HepG2 (cell line): ENCODE measurements around the gene PRSS27. TPM values are rescaled to one million over a fixed set of nuclear protein-coding genes. Genes with fewer than 3 reads are reported as not detected.

Experiments
- ARNTL ChIP-seq: sonication (generic); formaldehyde crosslinking; IDR thresholded peaks from 2 replicates; pipeline ENCODE4 v1.4.0; 2020; ENCODE audit warnings: mild to moderate bottlenecking, missing genetic modification reagents
- ATM ChIP-seq: fragments of 450-650 bp; IDR thresholded peaks from 2 replicates; pipeline ENCODE4 v1.7.1; 2017; ENCODE audit warnings: mild to moderate bottlenecking, borderline replicate concordance
- CSRNP2 ChIP-seq: sonication (generic); formaldehyde crosslinking; conservative IDR thresholded peaks from 2 replicates; pipeline ENCODE4 v1.8.0; 2022; ENCODE audit warnings: low read depth, missing genetic modification reagents
- ETS1 ChIP-seq: sonication (generic); formaldehyde crosslinking; IDR thresholded peaks from 2 replicates; pipeline ENCODE4 v1.4.0; 2020; ENCODE audit warnings: missing genetic modification reagents
- FOXO1 ChIP-seq: sonication (generic); formaldehyde crosslinking; IDR thresholded peaks from 2 replicates; pipeline ENCODE4 v1.4.0; 2020; ENCODE audit warnings: missing genetic modification reagents
- HMGXB4 ChIP-seq, 2 experiments: sonication (generic) in 1 of 2; formaldehyde crosslinking in 1 of 2; IDR thresholded peaks; 2 replicates each; pipeline versions ENCODE4 v1.4.0 to v1.6.1; 2018 to 2020; ENCODE audit warnings: missing genetic modification reagents in 2 of 2, borderline replicate concordance in 1 of 2, low read depth in 1 of 2, mild to moderate bottlenecking in 1 of 2, missing biosample characterization in 1 of 2
- HNF1B ChIP-seq: sonication (generic); formaldehyde crosslinking; IDR thresholded peaks from 2 replicates; pipeline ENCODE4 v1.5.1; 2020; ENCODE audit warnings: mild to moderate bottlenecking, moderate library complexity, missing genetic modification reagents
- HOXA9 ChIP-seq: sonication (generic); formaldehyde crosslinking; IDR thresholded peaks from 2 replicates; pipeline ENCODE4 v1.8.1; 2022; ENCODE audit warnings: missing genetic modification reagents, mild to moderate bottlenecking, moderate library complexity, borderline replicate concordance
- KMT2B ChIP-seq: IDR thresholded peaks from 2 replicates; pipeline ENCODE4 v1.6.1; 2016; ENCODE audit warnings: missing genetic modification reagents, missing compliant biosample characterization
- TIGD3 ChIP-seq: sonication (generic); formaldehyde crosslinking; IDR thresholded peaks from 2 replicates; pipeline ENCODE4 v1.5.1; 2020; ENCODE audit warnings: mild to moderate bottlenecking, missing genetic modification reagents, borderline replicate concordance
- USF2 ChIP-seq, 2 experiments: sonication (generic) in 1 of 2; formaldehyde crosslinking in 1 of 2; IDR thresholded peaks; 2 replicates each; pipeline versions ENCODE4 v1.5.1 to v1.6.1; 2011 to 2020; ENCODE audit warnings: borderline replicate concordance in 1 of 2, low read depth in 1 of 2, low read length in 1 of 2, mild to moderate bottlenecking in 1 of 2, missing genetic modification reagents in 1 of 2, moderate library complexity in 1 of 2
- ZNF292 ChIP-seq: sonication (generic); formaldehyde crosslinking; IDR thresholded peaks from 2 replicates; pipeline ENCODE4 v1.8.1; 2022; ENCODE audit warnings: mild to moderate bottlenecking, low read depth, missing genetic modification reagents, borderline replicate concordance
- ZNF335 ChIP-seq: sonication (generic); formaldehyde crosslinking; IDR thresholded peaks from 2 replicates; pipeline ENCODE4 v1.4.0; 2020; ENCODE audit warnings: missing genetic modification reagents
- ZNF572 ChIP-seq: sonication (generic); formaldehyde crosslinking; IDR thresholded peaks from 2 replicates; pipeline ENCODE4 v1.5.1; 2020; ENCODE audit warnings: mild to moderate bottlenecking, missing genetic modification reagents
- ZNF580 ChIP-seq: IDR thresholded peaks from 2 replicates; pipeline ENCODE4 v1.6.1; 2016; ENCODE audit warnings: low read depth, borderline replicate concordance
- ZSCAN21 ChIP-seq: sonication (generic); formaldehyde crosslinking; IDR thresholded peaks from 2 replicates; pipeline ENCODE4 v1.8.0; 2022; ENCODE audit warnings: mild to moderate bottlenecking, missing genetic modification reagents, moderate library complexity, borderline replicate concordance
- polyA plus RNA-seq, 8 experiments: library from polyadenylated mRNA; depleted of rRNA in 3 of 8; stranded (reverse) in 7 of 8; unstranded in 1 of 8; fragments of >200 nt; fragmentation: Illumina TruSeq in 4 of 8; extraction: Trizol in 4 of 8; gene quantifications; 2 replicates each; pipeline versions ENCODE4 v1.2.1 to v1.2.3, GENCODE V29; 2011 to 2016; ENCODE audit warnings: low read depth in 4 of 8, missing spikeins in 1 of 8, mixed read lengths in 1 of 8; ENCODE audit not compliant: insufficient read depth in 1 of 8
- total RNA-seq, 5 experiments: library from RNA; depleted of rRNA; stranded (reverse); fragments of >200 nt; fragmentation: Illumina TruSeq; extraction: Trizol; gene quantifications; 2 replicates each; pipeline ENCODE4 v1.2.3, GENCODE V29; 2016; ENCODE audit warnings: low read depth in 1 of 5

The PRSS27 gene
- total and polyA plus RNA-seq, 2 of the 13 experiments (the other 11 are each of a cell fraction or from before 2014, with no cell fraction given) = 0.20 to 0.73 TPM

- TF ChIP-seq CSRNP2 (CRISPR knock-in tag) (no peak), TIGD3 (no peak), ZNF580 (no peak; the same call in 1 of the 2 replicates), ARNTL (CRISPR knock-in tag) (no peak), USF2 (IDR thresholded peaks at IDR 0.05; ENCODE audit: low read depth, low read length) (no peak), USF2 (CRISPR knock-in tag; IDR thresholded peaks at IDR 0.05; ENCODE audit: borderline replicate concordance) (no peak), ZNF572 (CRISPR knock-in tag) (no peak), ETS1 (no peak), HMGXB4 (CRISPR knock-in tag; IDR thresholded peaks at IDR 0.05; ENCODE audit: borderline replicate concordance in 1 of 2, low read depth in 1 of 2) (peak in 1 of 2 experiments; percentile 84; a peak in 2 of 4 replicates), HNF1B (CRISPR knock-in tag) (no peak), ATM (no peak), HOXA9 (CRISPR knock-in tag) (no peak), KMT2B (CRISPR knock-in tag) (peak; percentile 72; the same call in 1 of the 2 replicates), ZSCAN21 (CRISPR knock-in tag) (peak; percentile 69), FOXO1 (CRISPR knock-in tag) (no peak), ZNF335 (CRISPR knock-in tag) (no peak), ZNF292 (no peak)
Observed at GRCh38 chr16:2720719-2721633, 952 bp upstream of the PRSS27 start (continued).
